Activated CD8-positive, alpha-beta T cell treated with anti-CD3 and anti-CD28 coated beads for 36 hours (primary cell): ENCODE measurements around the gene ALKBH2. TPM values are rescaled to one million over a fixed set of nuclear protein-coding genes. Genes with fewer than 3 reads are reported as not detected.
A peak's percentile ranks its signal among the peaks of the same experiment; 100 is the strongest.

Source experiments
- ATAC-seq: fragments of 200-7000 bp; cut with Tn5 transposase; one replicate; pipeline ENCODE4 v1.10.0; 2021; ENCODE audit warnings: mild to moderate bottlenecking, moderate library complexity
- CTCF ChIA-PET: fragments of 350-600 bp; sonication (Branson Sonifier 250); formaldehyde crosslinking; loops from one replicate; lab custom pipeline; 2021; ENCODE audit warnings: antibody characterized with exemption; lab: Charles Lee
- POLR2A ChIA-PET: fragments of 350-600 bp; sonication (Branson Sonifier 250); formaldehyde crosslinking; loops from one replicate; lab custom pipeline; 2021; ENCODE audit warnings: antibody characterized with exemption; lab: Charles Lee
- DNase-seq: peaks from one replicate; pipeline ENCODE4 v3.0.0-alpha.2; 2020
- H3K27ac Mint-ChIP-seq: one replicate; pipeline ENCODE4 v1.8.0; 2021; ENCODE audit warnings: mild to moderate bottlenecking, mixed read lengths
- H3K27me3 Mint-ChIP-seq: one replicate; pipeline ENCODE4 v1.8.0; 2021; ENCODE audit warnings: mixed read lengths
- H3K36me3 Mint-ChIP-seq: one replicate; pipeline ENCODE4 v1.8.0; 2021; ENCODE audit warnings: low read depth, mixed read lengths
- H3K4me1 Mint-ChIP-seq: one replicate; pipeline ENCODE4 v1.8.0; 2021; ENCODE audit warnings: low read depth, mixed read lengths
- H3K4me3 Mint-ChIP-seq: one replicate; pipeline ENCODE4 v1.8.0; 2021; ENCODE audit warnings: mild to moderate bottlenecking, moderate library complexity, mixed read lengths
- H3K9me3 Mint-ChIP-seq: one replicate; pipeline ENCODE4 v1.8.0; 2021; ENCODE audit warnings: mixed read lengths
- CTCF ChIP-seq: fragments of 200-600 bp; IDR thresholded peaks from one replicate; pipeline ENCODE4 v1.8.0; 2022; ENCODE audit warnings: antibody characterized with exemption, mild to moderate bottlenecking
- intact Hi-C: fragments of 100-400 bp; cut with micrococcal nuclease; formaldehyde crosslinking; loops from one replicate; pipeline ENCODE4 v1.10.0; 2022
- total RNA-seq, 2 experiments: library from RNA; stranded (reverse); gene quantifications; one replicate each; pipeline ENCODE4 v1.2.3, GENCODE V29; 2021

Gene ALKBH2
- total RNA-seq, 2 experiments from 2014 or later, result 35.6 to 37.8 TPM

GRCh38 chr12:109088818-109089217 lies 4.5 kb downstream of the ALKBH2 start:
- Mint-ChIP-seq H3K4me1 (peaks cover 36% of the 10 kb centered on the region), H3K36me3 (peaks cover 28% of the 10 kb centered on the region), H3K27me3 (no peaks in the 10 kb centered on the region), H3K27ac (peak overlapping the region; percentile 12), H3K9me3 (no peaks in the 10 kb centered on the region), H3K4me3 (no peak overlapping the region)
- DNase-seq, result no peak
- intact Hi-C loops, result no loop called here
- POLR2A ChIA-PET, result no interaction called here
- no peak for ATAC-seq
- CTCF ChIA-PET, result interaction anchor here (1.4 kb wide), 1 partner anchor 23 kb away, joined by 5 read pairs; no protein-coding TSS in a partner anchor
- no peak for TF ChIP-seq CTCF

- ATAC-seq, result peak; percentile 61
- CTCF ChIA-PET, result interaction anchor here (1.0 to 2.2 kb wide), 5 partner anchors 10 to 203 kb away, joined by 3 to 6 read pairs (median 4); partner anchors contain the start of gene USP30
- POLR2A ChIA-PET, result interaction anchor here (0.9 kb wide), 1 partner anchor 14 kb away, joined by 3 read pairs; no protein-coding TSS in a partner anchor
- intact Hi-C loops, result no loop called here
- no peak for TF ChIP-seq CTCF
- H3K4me1 Mint-ChIP-seq, result peaks cover 23% of the 10 kb centered on the region
- peaks cover 26% of the 10 kb centered on the region for H3K36me3 Mint-ChIP-seq
- no peak overlapping the region for H3K4me3 Mint-ChIP-seq
- H3K27me3 Mint-ChIP-seq, result no peaks in the 10 kb centered on the region
- peak; percentile 27 for DNase-seq
- no peaks in the 10 kb centered on the region for H3K9me3 Mint-ChIP-seq
- peak overlapping the region; percentile 50 for H3K27ac Mint-ChIP-seq
These were observed 6.0 kb downstream of the ALKBH2 start for GRCh38 chr12:109087250-109087649.

DNA sequence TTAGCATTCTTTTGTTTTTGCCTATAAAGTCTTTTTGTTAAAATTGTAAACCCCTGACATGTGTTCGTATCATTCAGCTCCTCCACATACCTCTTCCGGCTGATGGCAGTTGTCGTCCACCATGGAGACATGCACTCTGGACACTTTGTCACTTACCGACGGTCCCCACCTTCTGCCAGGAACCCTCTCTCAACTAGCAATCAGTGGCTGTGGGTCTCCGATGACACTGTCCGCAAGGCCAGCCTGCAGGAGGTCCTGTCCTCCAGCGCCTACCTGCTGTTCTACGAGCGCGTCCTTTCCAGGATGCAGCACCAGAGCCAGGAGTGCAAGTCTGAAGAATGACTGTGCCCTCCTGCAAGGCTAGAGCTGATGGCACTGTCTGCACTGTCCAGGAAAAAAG lies 7.7 kb downstream of the ALKBH2 start:
- DNase-seq, result no peak
- no peak for TF ChIP-seq CTCF
- Mint-ChIP-seq H3K27me3 (no peaks in the 10 kb centered on the region), H3K4me3 (no peak overlapping the region), H3K9me3 (no peaks in the 10 kb centered on the region), H3K36me3 (peaks cover 17% of the 10 kb centered on the region), H3K27ac (no peak overlapping the region), H3K4me1 (peaks cover 9% of the 10 kb centered on the region)
- intact Hi-C loops, result no loop called here
- ChIA-PET POLR2A (no interaction called here), CTCF (no interaction called here)
- ATAC-seq, result no peak

GRCh38 chr12:109084425-109084824 lies 8.8 kb downstream of the ALKBH2 start:
- no peak for TF ChIP-seq CTCF
- Mint-ChIP-seq H3K4me1 (peaks cover 5% of the 10 kb centered on the region), H3K36me3 (peaks cover 22% of the 10 kb centered on the region), H3K27ac (no peak overlapping the region), H3K4me3 (no peak overlapping the region), H3K9me3 (peaks cover 2% of the 10 kb centered on the region), H3K27me3 (no peaks in the 10 kb centered on the region)
- POLR2A ChIA-PET, result interaction anchor here (1.0 kb wide), 1 partner anchor 8 kb away, joined by 4 read pairs; no protein-coding TSS in a partner anchor
- ATAC-seq (no peak), DNase-seq (no peak)
- intact Hi-C loops, result no loop called here
- CTCF ChIA-PET, result interaction anchor here (0.8 kb wide), 1 partner anchor 9 kb away, joined by 4 read pairs; the partner anchor contains the start of gene ALKBH2

DNA sequence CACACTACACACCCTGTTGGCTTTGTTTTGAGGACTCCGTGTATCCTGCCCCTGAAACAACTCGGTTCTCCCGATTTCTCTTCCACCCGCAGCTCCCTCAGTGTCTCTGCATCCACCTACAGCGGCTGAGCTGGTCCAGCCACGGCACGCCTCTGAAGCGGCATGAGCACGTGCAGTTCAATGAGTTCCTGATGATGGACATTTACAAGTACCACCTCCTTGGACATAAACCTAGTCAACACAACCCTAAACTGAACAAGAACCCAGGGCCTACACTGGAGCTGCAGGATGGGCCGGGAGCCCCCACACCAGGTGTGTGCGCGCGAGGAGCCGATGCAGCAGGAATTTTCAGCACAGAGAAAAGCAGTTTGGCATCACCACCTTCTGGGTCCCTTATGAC lies 10.5 kb downstream of the ALKBH2 start:
- CTCF ChIA-PET, result interaction anchor here (1.0 kb wide), 2 partner anchors 10 to 198 kb away, joined by 3 read pairs; partner anchors contain the start of gene ALKBH2
- ATAC-seq (no peak), DNase-seq (no peak)
- Mint-ChIP-seq H3K9me3 (peaks cover 6% of the 10 kb centered on the region), H3K4me1 (peaks cover 3% of the 10 kb centered on the region), H3K27ac (no peak overlapping the region), H3K4me3 (no peak overlapping the region), H3K27me3 (no peaks in the 10 kb centered on the region), H3K36me3 (peaks cover 26% of the 10 kb centered on the region)
- POLR2A ChIA-PET, result interaction anchor here (1.6 kb wide), 1 partner anchor 10 kb away, joined by 6 read pairs; the partner anchor contains the start of gene ALKBH2
- TF ChIP-seq CTCF, result no peak
- intact Hi-C loops, result no loop called here
